PC-3 (cell line): ENCODE data around the gene DCHS1.

Source experiments
- CTCF ChIP-seq: fragments of 300-600 bp; sonication (generic); conservative IDR thresholded peaks from 2 replicates; pipeline ENCODE4 v1.5.1; 2017; ENCODE audit warnings: antibody characterized with exemption, low read depth, mild to moderate bottlenecking, low read length
- EZH2phosphoT487 ChIP-seq: fragments of 300-600 bp; sonication (generic); IDR thresholded peaks from 2 replicates; pipeline ENCODE4 v1.6.1; 2018; ENCODE audit warnings: mild to moderate bottlenecking, antibody characterized with exemption, low read length, borderline replicate concordance

GRCh38 chr11:6607190-6607795 lies 48.3 kb downstream of the DCHS1 start:
- TF ChIP-seq CTCF = no peak
- TF ChIP-seq EZH2phosphoT487 = no peak
